GM12801 (cell line): Measurements from ENCODE around the gene SPATA33.

ENCODE experiments used
- TF ChIP-seq, protein P1 (sequence below): IDR thresholded peaks from one replicate; pipeline ENCODE4 v1.5.1; 2011; ENCODE audit warnings: control low read depth; ENCODE audit not compliant: insufficient read length; ENCODE audit errors: extremely low read depth

Gene SPATA33

GRCh38 chr16:89615176-89615575, 42.5 kb upstream of the SPATA33 start:
- TF ChIP-seq, protein P1, sequence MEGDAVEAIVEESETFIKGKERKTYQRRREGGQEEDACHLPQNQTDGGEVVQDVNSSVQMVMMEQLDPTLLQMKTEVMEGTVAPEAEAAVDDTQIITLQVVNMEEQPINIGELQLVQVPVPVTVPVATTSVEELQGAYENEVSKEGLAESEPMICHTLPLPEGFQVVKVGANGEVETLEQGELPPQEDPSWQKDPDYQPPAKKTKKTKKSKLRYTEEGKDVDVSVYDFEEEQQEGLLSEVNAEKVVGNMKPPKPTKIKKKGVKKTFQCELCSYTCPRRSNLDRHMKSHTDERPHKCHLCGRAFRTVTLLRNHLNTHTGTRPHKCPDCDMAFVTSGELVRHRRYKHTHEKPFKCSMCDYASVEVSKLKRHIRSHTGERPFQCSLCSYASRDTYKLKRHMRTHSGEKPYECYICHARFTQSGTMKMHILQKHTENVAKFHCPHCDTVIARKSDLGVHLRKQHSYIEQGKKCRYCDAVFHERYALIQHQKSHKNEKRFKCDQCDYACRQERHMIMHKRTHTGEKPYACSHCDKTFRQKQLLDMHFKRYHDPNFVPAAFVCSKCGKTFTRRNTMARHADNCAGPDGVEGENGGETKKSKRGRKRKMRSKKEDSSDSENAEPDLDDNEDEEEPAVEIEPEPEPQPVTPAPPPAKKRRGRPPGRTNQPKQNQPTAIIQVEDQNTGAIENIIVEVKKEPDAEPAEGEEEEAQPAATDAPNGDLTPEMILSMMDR = no peak

- TF ChIP-seq, protein P1 = no peak
These were observed 42.0 kb upstream of the SPATA33 start for GRCh38 chr16:89615596-89616090.

DNA sequence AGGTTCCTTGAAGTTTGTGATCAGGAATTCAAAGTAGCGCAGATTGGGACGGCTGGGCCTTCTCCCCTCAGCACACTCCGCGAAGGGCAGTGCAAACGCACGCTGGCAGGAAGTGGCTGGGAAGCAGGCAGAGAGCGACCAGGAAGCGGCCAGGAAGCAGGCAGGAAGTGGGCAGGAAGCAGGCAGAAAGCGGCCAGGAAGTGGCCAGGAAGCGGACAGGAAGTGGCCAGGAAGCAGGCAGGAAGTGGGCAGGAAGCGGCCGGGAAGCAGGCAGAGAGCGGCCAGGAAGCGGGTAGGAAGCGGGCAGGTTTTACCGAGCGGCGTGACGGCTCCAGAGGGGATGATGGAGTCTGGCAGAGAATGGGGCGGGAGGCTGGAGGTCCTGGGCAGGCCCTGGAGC, 41.0 kb upstream of the SPATA33 start:
- TF ChIP-seq, protein P1 = no peak

GRCh38 chr16:89617036-89617435, 40.6 kb upstream of the SPATA33 start:
- TF ChIP-seq, protein P1 = no peak

DNA sequence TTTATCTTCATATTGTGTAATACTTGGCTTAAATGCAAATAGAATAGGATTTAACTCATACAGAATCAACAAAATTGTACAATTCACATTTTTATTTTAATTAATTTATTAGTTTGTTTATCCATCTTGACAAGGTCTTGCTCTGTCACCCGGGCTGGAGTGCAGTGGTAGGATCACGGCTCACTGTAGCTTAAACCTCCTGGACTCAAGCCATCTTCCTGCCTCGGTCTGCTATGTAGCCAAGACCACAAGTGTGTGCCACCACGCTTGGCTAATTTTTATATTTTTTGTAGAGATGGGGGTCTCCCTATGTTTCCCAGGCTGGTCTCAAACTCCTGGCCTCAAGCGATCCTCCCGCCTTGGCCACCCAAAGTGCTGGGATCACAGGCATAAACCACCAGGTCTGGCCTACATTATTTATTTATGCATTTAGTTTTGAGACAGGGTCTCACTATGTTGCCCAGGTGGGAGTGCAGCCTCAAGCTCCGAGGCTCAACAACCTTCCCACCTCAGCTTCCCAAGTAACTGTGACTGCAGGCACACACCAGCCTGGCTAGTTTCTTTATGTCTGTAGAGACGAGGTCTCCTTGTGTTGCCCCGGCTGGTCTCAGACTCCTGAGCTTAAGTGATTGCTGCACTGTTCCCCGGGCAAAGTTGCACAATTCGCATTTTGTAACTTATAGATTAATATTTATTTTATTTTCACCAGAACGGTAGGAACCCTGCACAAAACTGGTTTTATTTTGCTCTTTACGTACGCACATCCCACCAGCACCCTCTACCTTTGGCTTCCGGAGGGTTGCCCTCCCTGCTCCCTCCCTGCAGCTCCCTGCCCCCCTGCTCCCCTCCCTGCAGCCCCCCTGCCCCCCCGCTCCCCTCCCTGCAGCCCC, 39.3 kb upstream of the SPATA33 start:
- TF ChIP-seq, protein P1 = no peak

GRCh38 chr16:89619840-89620239, 37.8 kb upstream of the SPATA33 start:
- TF ChIP-seq, protein P1 = no peak

GRCh38 chr16:89620406-89620841, 37.2 kb upstream of the SPATA33 start:
- TF ChIP-seq, protein P1 = no peak
